GM23338 (cell line): Measurements from ENCODE around the gene EBNA1BP2.

ENCODE experiments used
- CREB1 ChIP-seq: fragments of 250-450 bp; sonication (Bioruptor Pico); IDR thresholded peaks from 2 replicates; pipeline ENCODE4 v1.5.0; 2020; ENCODE audit warnings: low read depth, mild to moderate bottlenecking, moderate library complexity
- CTCF ChIP-seq, 2 experiments: fragments of 200-600 bp in 1 of 2; sonication (generic) in 1 of 2; conservative IDR thresholded peaks; 2 replicates each; pipeline versions ENCODE4 v1.5.1 to v1.6.1; 2016 to 2017; ENCODE audit warnings: antibody characterized with exemption in 2 of 2, low read depth in 2 of 2, mild to moderate bottlenecking in 2 of 2, moderate library complexity in 1 of 2
- EZH2 ChIP-seq: fragments of 200-600 bp; sonication (generic); IDR thresholded peaks from one replicate; pipeline ENCODE4 v1.8.0; 2017; ENCODE audit warnings: antibody characterized with exemption, mild to moderate bottlenecking, low read depth; ENCODE audit not compliant: unreplicated experiment
- EZH2phosphoT487 ChIP-seq: fragments of 200-600 bp; sonication (generic); IDR thresholded peaks from one replicate; pipeline ENCODE4 v1.8.1; 2018; ENCODE audit warnings: antibody characterized with exemption; ENCODE audit not compliant: unreplicated experiment
- JUNB ChIP-seq: IDR thresholded peaks from one replicate; pipeline ENCODE4 v1.6.1; 2016; ENCODE audit warnings: antibody characterized with exemption; ENCODE audit not compliant: unreplicated experiment
- POLR2AphosphoS5 ChIP-seq: IDR thresholded peaks from 2 replicates; pipeline ENCODE4 v1.6.1; 2016; ENCODE audit warnings: antibody characterized with exemption, low read depth
- REST ChIP-seq: IDR thresholded peaks from one replicate; pipeline ENCODE4 v1.6.1; 2018; ENCODE audit warnings: antibody characterized with exemption; ENCODE audit not compliant: unreplicated experiment
- STAT1 ChIP-seq: IDR thresholded peaks from one replicate; pipeline ENCODE4 v1.6.1; 2016; ENCODE audit warnings: antibody characterized with exemption; ENCODE audit not compliant: unreplicated experiment
- ZNF114 ChIP-seq: fragments of 250-450 bp; sonication (Bioruptor Pico); IDR thresholded peaks from 2 replicates; pipeline ENCODE4 v1.5.0; 2020; ENCODE audit warnings: mild to moderate bottlenecking, moderate library complexity

- TF ChIP-seq CTCF (conservative IDR thresholded peaks at IDR 0.05; ENCODE audit: low read depth in 2 of 2) (no peak), EZH2phosphoT487 (no peak), POLR2AphosphoS5 (no peak), CREB1 (no peak), STAT1 (no peak), ZNF114 (CRISPR knock-in tag) (no peak), EZH2 (no peak), REST (no peak), JUNB (no peak)
These were observed 460 bp upstream of the EBNA1BP2 start for GRCh38 chr1:43172527-43172972.
